IPS DF 19.7 (cell line): ENCODE measurements around the gene MPC2.
"Not testable (repeated sequence)": the region's sequence is repeated elsewhere in the genome, so short reads cannot be mapped to it uniquely, and the experiment has no call there.

Source experiments
- DNase-seq: peaks from one replicate; pipeline ENCODE4 v3.0.0-alpha.2; 2013; ENCODE audit warnings: low read depth, low spot score

Gene MPC2

DNA sequence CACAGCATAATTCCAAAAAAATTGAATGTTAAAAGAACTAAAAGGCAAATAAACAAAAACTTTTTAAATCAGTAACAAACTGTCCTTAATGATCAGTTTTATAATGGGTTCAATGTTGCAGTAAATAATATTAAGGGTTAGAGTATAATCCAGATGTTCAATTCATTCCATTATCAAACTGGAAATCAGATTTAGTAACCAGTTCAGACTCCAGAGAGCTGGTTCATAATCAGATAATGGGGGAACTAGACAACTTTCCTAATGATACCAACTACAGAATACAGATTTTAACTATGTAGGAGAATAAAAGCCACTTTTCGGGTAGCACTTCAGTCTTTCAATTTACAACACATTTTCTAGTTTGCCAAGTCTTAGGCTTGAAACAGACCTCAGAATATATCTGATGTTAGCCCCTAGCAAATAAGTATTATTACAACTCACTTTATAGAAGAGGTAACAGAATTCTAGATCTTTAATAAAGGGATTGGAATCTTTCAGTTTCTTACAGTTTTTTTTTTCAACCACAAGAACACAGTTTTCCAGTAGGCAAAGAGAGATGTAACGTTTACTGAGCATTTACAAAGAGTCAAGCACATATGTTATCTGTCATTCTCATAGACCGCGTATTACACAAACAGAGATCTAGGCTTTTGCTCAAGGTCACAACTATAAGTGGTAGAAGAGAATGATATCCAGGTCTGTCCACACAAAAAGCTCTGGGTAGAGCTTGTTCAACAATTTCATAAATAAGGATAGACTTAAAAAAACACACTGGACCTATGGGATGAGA is 2.3 kb downstream of the MPC2 start:
- no peak for DNase-seq

GRCh38 chr1:167933788-167934187 is 3.1 kb downstream of the MPC2 start:
- DNase-seq, result no peak

- DNase-seq, result no peak
Observed at GRCh38 chr1:167929725-167930124, 7.1 kb downstream of the MPC2 start.

GRCh38 chr1:167928919-167929318 is 8.0 kb downstream of the MPC2 start:
- DNase-seq, result not testable (repeated sequence)

DNA sequence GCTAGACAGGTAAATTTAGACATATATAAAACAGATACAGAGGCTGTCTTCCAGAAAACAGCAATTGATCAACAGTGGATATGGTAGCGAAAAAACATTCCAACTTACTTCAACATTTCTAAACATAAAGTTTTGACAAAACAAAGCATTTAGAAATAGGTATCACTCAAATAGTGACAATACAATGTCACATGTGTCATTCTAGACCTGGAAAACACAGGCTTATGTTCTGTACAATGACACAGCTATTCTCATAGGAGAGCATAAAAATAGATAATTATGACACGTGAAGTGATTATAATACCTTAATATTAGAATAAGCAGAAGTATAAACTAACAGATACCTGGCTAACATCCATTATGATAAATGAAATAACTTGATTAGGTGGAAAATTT is 8.4 kb downstream of the MPC2 start:
- no peak for DNase-seq

DNA sequence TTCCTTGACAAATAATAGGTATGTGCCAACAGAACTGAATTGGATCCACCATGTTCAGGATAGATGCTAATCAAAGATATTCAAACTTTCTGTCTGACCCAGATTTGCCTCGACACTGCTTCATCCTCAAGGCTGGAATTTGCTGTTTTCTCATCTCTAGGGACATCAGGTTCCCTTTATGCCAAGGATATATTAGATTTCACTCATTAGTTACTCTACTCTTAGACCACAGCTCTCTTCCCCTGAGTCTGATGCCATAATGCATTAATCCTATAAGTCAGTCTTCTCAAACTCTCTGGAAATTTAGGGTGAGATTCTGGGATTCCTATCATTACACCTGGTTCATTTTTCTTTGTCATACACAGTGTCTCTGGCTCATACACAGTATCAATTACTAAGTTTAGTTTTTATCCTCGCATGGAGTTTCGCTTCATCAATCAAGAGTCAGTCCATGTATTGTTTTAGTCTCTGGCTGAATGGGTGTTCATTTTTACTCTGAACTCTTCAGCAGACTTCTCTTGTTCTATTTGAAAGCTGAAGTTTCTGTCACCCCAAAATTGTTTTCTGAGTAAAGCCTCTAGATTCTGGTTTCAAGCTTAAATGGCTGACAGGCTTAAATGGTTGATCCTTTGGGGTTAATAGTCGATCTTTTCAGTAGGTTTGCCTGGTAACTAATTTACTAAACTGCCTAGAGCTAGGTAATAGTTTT is 9.7 kb downstream of the MPC2 start:
- DNase-seq, result no peak

DNA sequence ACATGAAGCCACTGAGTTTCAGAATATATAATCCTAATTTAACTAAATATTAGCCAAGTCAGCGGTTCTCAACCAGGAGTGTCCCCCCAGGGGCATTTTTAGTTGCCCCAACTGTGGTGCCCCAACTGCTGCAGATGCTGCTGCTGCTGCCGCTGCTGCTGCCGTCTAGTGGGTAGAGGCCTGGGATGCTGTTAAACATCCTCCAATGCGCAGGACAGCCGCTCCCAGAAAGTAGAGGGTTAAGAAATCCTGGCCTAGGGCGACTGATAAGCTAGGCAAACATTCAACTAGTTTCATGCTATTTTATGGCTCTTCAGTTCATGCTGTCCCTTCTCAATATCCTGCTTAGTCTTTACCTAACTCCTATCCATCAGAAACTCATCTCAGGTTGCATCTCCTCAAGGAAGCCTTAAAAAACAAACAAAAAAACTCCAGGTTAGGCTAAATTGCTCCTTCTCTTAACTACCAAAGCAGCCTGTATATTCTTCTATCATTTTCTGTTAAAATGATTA is 10.3 kb downstream of the MPC2 start:
- DNase-seq, result no peak

GRCh38 chr1:167924543-167925231 is 12.2 kb downstream of the MPC2 start:
- DNase-seq, result no peak

DNA sequence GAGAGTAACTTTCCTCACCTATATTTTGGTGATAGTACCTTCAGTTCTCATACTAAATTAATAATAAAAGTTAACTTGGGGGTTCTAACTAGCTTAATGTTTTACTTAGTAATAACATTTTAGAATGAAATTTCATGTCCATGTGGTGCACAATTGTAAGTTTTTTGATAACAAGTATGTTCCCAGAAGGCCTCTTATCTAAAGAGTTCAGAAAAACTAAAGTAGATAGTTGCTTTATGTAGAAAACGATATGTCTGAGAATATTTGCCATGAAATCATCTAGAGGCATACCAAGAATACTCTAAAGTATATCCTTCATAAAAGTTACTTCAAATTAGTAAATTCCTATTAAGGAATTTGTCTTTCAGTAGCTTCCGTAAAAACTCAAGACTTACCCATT is 12.8 kb downstream of the MPC2 start:
- no peak for DNase-seq

GRCh38 chr1:167923324-167924056 is 13.4 kb downstream of the MPC2 start:
- no peak for DNase-seq

DNA sequence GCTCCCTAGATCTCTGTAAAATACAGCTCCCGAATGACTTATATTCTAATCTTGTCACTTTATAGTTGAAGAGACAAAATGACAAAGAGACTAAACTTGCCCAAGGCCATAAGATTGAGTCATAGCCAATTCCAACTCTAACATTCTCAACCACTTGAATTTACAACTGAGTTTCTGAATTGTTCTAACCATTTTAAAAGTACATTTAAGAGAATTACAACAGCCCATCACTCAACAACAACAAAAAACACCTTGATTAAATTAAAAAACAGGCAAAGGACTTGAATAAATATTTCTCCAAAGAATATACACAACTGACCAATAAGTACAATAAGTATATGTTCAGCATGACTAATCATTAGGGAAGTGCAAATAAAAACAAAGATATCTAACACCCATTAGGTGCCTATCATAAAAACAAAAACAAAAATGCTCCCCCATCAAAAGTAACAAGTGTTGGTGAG is 14.2 kb downstream of the MPC2 start:
- no peak for DNase-seq

DNA sequence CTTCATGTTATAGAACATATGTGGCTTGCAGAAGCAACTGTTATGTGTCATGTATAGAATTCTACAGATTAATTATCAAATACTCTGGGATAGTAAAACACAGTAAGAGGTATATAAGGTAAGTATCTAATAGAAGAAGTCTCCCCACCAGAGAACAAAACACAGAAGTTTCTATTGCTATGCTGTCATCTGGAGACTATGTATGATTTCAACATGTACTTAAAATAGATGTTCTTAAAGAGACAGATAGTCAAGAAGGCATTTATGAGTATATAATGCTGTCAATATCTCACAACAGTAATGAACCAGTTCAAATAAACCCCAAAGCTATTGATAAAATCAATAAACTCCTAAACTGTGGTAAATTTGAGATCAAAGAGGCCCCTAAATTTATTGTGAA is 14.8 kb downstream of the MPC2 start:
- no peak for DNase-seq

DNA sequence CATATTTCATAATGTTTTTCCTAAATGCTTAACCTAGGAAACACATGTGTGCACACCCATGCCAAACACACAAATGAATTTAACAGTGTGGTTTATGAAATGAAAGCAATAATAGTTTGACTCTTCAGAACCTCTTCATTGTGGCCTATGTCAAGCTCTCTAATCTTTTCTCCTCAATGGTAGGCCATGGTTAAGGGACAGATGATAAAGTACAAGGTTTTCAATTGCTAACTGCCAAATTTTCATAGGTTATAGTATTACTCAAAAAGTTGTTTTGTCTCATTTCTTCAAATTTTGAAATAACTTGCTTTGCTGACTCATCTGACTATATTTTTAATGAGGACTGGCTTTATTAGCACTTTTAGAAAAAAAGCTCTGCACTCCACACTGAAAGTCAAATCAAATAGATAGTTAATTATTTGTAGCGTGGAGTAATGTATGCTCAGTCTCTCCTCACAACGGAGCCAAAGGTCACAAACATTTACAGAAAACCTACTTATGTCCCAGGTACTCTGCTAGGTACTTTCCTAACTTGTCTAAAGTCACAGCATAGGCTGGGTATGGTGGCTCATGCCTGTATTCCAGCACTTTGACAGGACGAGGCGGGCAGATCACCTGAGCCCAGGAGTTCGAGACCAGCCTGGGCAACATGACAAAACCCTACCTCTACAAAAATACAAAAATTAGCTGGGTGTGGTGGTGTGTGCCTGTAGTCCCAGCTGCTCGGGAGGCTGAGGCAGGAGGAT is 19.9 kb downstream of the MPC2 start:
- no peak for DNase-seq

- no peak for DNase-seq
Observed at GRCh38 chr1:167915569-167915968, 21.3 kb downstream of the MPC2 start.

DNA sequence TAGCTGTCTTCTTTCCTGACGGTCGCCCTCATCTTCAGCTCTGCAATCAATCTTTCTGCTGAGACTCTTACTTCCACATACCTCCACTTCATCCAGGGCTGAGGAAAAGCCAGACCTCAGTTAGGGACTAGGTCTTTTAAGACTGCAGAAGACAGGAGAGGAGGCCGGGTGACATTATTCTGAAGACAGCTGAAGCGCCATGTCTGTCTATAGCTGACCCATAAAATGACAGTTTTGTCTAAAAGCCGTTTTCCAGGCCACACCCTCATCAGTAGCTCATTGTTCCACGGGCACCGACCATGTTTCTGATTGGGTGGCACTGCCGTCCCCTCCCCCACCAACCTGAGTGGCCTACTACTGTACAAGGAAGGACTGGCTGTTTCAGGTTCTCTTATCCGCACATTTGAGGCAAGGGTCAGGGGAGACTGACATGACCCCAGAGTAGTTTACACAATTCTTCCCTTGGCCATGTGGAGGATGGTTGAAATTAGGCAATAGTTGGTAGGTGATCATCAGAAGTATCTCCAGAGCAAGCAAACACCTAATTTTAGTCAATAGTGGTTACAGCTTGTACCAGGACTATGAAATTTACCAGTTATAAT is 22.9 kb downstream of the MPC2 start, which contains the start of gene ADCY10:
Gene ADCY10 (minus strand): TSS at position 240 of the 602 bp plus-strand sequence. CDS start 8,994 bp downstream, outside the sequence.
- no peak for DNase-seq

DNA sequence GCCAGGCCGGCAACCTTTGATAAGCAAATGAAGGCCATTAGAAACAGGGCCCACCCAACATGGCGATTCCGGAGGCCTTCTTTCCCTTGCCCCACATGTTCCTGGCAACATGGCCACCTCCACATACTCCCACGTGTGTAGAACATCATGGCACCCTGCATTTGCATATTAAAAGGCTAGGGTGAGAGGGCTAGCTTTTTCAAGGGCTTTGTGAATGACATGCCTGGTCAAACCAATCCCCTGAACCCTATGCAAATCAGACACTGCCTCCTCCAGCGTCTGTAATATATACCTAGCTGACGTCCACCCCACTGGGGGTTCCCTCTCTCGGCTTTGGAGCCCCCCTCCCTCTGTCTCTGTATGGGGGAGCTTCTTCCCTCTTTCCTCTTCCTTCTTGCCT is 24.6 kb downstream of the MPC2 start:
- peak; percentile 40 for DNase-seq

DNA sequence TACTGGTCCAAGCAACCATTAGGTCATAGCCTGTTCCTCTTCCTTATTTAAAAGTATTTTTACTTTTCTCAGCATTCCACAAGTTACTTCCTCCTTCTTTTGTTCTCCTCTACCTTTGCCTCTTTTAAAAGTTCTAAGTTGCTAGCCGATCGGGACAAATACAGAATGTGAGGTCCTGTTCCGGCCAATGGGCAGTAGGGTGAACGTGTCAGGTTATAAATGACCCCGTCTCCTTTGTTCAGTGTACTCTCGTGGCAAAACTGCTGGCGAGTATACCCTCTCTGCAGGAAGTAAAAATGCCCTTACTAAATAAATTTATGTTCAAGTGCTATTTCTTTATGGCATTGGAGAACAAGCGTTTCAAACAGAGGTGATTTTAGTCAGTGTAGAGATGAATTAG is 25.5 kb downstream of the MPC2 start:
- DNase-seq, result no peak

- DNase-seq, result no peak
Observed at GRCh38 chr1:167910530-167910929, 26.3 kb downstream of the MPC2 start.

DNA sequence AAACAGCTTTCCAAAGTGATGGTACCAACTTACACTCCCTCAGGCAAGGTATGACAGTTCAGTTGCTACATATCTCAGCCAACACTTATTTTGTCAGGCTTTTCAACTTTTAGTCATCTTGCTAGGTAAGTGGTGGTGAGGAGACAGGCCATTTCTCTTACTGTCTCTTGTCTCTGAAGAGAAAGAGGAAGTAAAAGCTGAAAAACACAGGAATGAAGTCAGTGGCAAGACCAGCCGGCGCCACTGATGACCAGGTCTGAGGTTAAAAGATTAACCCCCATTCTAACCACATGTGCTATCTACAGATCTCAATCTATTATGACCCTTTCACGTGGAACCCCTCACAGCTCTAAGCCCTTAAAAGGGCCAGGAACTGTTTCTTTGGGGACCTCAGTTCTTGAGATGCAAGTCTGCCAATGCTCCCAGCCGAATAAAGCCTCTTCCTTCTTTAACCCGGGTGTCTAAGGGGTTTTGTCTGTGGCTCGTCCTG is 27.1 kb downstream of the MPC2 start:
- no peak for DNase-seq

GRCh38 chr1:167905671-167906070 is 31.2 kb downstream of the MPC2 start:
- no peak for DNase-seq
